ENCODE data around the gene ADD2.
"Not testable (repeated sequence)": the region's sequence is repeated elsewhere in the genome, so short reads cannot be mapped to it uniquely, and the experiment has no call there.

ADD2 gene

DNA sequence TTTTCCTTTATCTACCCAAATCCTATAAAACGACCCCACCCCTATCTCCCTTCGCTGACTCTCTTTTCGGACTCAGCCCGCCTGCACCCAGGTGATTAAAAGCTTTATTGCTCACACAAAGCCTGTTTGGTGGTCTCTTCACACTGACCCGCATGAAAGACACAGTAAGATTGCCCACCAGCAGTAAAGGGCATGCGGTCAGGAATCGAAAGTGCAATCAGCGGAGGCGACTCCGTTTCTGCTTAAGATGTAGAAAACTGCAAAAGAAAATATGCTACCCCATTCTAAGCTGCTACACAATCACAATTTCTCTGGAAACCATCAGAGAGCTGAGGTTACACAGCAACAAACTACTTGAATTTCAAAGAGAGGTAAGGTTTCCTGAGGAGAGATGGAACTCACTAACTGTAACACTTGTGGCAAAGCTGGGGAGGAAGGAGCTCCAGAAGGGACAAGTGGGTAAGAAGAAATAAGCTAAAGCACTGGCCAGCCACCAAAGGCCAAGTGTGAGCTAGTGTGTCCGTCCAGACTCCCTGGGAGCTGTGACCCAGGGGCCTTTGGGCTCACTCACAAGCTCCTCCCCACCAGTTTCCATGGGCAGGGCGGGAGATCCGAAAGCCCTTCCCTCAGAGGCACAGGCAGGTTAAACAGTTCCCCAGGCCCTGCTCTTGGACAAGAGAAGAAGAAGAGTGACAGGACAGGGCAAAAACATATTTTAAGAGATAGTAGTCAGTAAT is 141.6 kb downstream of the ADD2 start:
- no peak for DNase-seq

DNA sequence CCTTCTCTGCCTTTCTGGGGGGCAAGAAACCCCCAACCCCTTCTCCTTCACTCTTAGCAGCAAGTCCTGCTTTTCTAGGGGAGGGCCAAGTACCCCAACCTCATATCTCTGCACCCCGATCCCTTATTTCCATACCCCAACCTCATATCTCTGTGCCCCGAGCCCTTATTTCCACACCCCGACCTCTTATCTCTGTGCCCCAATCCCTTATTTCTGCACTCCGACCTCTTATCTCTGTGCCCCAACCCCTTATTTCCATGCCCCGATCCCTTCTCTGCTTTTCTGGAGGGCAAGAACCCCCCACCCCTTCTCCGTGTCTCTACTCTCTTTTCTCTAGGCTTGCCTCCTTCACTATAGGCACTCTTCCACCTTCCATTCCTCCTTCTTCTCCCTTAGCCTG is 146.5 kb downstream of the ADD2 start:
- DNase-seq: not testable (repeated sequence)

DNA sequence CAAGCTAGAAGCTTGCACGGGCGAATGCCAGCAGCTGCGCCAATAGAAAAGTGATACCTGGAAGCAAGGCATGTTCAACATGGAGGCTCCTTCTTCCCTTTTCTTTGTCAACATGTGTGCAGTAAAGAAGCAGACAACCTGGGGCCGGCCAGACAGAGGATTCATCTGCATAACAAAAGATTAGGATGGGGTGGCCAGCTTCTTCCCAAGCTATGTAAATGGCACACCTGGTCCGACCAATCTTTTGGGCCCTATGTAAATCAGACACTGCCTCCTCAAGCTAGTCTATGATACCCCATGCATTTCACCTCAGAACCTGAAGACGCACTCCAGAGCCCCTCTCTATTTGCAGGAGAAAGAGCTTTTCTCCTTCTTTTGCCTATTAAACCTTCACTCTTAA is 148.0 kb downstream of the ADD2 start:
- no peak for DNase-seq

DNA sequence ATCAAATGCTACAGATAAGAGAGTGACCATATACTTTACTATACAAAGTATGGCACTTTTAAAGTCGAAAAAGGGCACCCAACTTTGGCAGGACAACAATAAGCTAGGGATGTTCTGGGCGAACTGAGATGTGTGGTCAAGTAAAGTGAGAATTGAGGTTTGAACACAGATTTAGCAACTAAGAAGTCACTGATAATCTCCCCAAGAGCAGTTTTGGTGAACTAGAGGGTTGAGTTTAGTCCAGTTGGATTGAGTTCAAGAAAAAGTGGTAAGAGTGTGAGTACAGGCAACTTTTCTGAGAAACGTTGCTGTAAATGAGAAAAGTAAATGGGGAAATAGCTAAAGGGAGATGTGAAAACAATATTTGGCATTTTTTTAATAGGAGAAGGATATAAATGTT is 148.8 kb downstream of the ADD2 start:
- no peak for DNase-seq

DNA sequence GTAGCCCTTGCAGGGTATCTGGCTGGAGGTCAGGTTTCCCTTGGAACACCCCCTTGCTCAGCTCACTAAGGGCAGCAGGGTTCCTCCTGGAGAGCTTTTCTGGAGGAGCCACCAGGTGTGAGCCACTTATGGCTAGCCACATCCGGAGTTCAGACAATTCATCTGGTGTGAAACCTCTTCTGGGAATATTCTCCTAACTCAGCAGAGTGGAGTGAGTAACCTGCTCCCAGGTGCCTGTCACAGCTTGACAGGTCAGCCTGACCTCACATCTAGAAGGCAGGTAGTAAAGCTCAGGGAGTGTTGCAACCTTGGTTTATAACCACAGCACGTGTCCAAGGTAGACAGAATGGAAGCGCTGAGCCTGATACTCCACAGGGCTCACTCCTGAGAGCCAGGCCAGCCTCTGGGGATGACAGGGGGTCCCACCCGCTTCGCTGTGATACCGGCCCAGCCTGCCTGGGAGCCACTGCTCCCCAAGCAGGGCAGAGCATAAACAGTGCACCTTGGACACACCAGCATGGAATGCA is 151.8 kb downstream of the ADD2 start:
- DNase-seq: no peak

DNA sequence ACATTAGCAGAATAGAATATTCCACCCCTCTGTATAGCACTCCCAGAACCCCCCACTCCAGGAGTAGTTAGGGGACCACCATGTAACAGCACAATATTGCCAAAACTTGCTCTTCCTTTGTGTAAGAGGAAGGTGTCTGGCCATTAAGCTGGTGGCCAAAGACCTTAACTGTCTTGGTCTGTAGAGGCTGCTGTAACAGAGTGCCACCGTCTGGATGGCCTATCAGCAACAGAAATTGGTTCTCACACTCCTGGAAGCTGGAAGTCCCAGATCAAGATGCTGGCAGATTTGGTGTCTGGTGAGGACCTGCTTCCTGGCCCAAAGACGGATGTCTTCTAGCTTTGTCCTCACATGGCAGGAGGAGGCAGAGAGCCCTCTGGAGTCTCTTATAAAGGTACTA is 152.8 kb downstream of the ADD2 start:
- DNase-seq: no peak

DNA sequence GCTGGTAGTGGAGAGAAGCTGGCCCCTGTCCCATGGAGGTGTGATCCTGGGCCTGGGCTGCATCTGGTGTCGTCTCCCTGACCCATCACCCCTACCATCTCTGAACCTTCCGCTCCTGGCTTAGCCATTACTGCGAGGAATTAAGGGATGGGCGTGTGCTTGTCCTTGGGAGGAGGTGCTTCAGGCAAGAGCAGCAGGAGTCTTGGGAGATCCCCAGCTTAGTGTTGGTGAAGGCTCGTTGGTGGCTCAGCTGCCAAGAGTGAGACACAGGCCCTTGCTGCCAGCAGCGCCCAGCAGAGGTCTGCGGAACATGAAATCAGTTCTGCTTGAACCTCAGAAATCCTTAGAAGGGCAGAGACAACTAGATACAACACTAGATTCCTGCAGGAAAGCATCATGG is 154.5 kb downstream of the ADD2 start:
- DNase-seq: no peak

DNA sequence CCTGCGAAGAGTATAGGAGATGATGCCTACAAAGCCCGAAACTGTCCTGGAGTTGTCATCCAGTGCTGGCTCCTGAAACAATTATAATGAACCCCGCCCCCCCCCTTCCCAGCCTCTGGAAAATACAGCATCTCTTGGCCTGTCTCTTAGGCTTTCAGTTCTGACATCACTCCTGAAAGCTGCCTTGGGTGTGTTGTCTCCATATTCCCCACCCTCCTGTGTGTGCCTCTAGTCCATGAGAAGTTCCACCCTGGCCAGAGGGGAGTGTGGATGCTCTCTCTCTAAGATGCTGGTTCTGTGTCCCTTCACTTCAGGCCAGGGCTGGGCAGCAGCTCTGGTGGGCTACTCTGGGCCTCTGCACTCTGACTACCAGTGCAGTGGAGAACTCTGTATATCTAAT is 155.4 kb downstream of the ADD2 start:
- DNase-seq: no peak

DNA sequence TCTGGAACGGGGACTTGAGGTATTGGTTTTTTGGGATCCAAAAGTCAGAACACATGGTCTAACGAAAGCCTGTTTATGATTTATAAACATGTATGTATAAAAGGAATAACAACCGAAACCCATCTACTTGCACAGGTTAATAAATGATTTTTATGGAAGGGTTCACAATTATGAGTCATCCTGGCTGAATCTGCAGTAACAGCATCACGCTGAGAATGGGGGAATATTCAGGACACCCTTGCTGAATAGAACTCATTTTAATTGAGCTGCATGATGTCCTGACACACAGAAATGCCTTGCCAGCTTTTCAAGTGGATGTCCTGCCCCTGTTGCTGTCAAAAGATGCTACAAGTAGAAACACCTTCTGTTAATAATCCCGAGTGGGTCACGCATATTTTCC is 159.6 kb downstream of the ADD2 start:
- no peak for DNase-seq

DNA sequence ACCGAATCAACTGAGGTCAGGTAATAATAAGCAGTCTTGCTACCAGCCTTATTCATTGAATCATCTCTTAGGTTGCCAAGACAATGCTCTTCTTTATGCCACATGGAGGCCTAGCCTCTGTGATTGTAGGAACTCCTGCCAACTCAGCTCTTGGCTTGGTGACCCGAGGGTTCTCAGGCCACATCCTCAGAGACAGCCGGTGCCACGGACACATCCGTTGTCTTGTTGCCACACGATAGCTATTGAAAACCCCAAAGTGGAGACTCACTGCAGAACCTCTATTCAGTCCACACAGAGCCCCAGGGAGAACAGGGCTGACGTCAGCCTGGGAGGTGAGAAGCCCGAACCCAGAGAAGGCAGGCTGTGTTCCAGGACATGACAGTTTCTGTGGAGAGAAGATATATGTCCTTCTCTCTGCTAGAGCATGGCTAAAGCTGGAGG is 160.9 kb downstream of the ADD2 start:
- DNase-seq: no peak
